OCI-LY1 (cell line): Measurements from ENCODE around the gene LRRC36.

Experiments used
- H2AFZ ChIP-seq: fragments of 200-600 bp; sonication (generic), shearing (Covaris generic); 2 replicates; pipeline ENCODE4 v1.6.0; 2014; ENCODE audit warnings: antibody characterized with exemption, mild to moderate bottlenecking, low read length
- H3F3A ChIP-seq: fragments of 200-600 bp; sonication (generic), shearing (Covaris generic); 2 replicates; pipeline ENCODE4 v1.6.0; 2014; ENCODE audit warnings: mild to moderate bottlenecking, antibody characterized with exemption, low read length, moderate library complexity; ENCODE audit not compliant: insufficient read depth
- H3K27ac ChIP-seq: fragments of 200-600 bp; sonication (generic); 2 replicates; pipeline ENCODE4 v1.5.1; 2014; ENCODE audit warnings: low read length, mixed run types, mild to moderate bottlenecking, low read depth; ENCODE audit not compliant: poor library complexity, severe bottlenecking
- H3K27me3 ChIP-seq: fragments of 200-600 bp; sonication (generic); 2 replicates; pipeline ENCODE4 v1.6.0; 2014; ENCODE audit warnings: antibody characterized with exemption, mild to moderate bottlenecking, low read length, moderate library complexity; ENCODE audit not compliant: insufficient read depth
- H3K36me3 ChIP-seq: fragments of 200-600 bp; sonication (generic); 2 replicates; pipeline ENCODE4 v1.6.1; 2014; ENCODE audit warnings: mild to moderate bottlenecking, antibody characterized with exemption, low read length, moderate library complexity, mixed read lengths; ENCODE audit not compliant: insufficient read depth
- H3K4me1 ChIP-seq: fragments of 200-600 bp; sonication (generic); 2 replicates; pipeline ENCODE4 v1.5.1; 2014; ENCODE audit warnings: mild to moderate bottlenecking, low read length, moderate library complexity; ENCODE audit not compliant: insufficient read depth, severe bottlenecking
- H3K4me2 ChIP-seq: fragments of 200-600 bp; sonication (generic), shearing (Covaris generic); 2 replicates; pipeline ENCODE4 v1.6.1; 2014; ENCODE audit warnings: low read length
- H3K4me3 ChIP-seq: fragments of 200-600 bp; sonication (generic); 2 replicates; pipeline ENCODE4 v1.5.1; 2014; ENCODE audit warnings: low read length, low read depth, mild to moderate bottlenecking, mixed read lengths; ENCODE audit not compliant: poor library complexity, severe bottlenecking
- H3K79me2 ChIP-seq: fragments of 200-600 bp; shearing (Covaris generic); 2 replicates; pipeline ENCODE4 v1.6.1; 2016; ENCODE audit warnings: mixed run types, low read length, mixed read lengths; ENCODE audit not compliant: insufficient read depth
- H3K9ac ChIP-seq: fragments of 200-600 bp; sonication (generic), shearing (Covaris generic); 2 replicates; pipeline ENCODE4 v1.6.1; 2014; ENCODE audit warnings: mild to moderate bottlenecking, low read length, mixed read lengths
- H3K9me2 ChIP-seq: fragments of 200-600 bp; sonication (generic), shearing (Covaris generic); 2 replicates; pipeline ENCODE4 v1.6.1; 2014; ENCODE audit warnings: low read depth, mild to moderate bottlenecking, low read length, mixed read lengths
- H3K9me3 ChIP-seq: fragments of 200-600 bp; shearing (Covaris generic); 2 replicates; pipeline ENCODE4 v1.6.1; 2014; ENCODE audit warnings: low read length, mixed read lengths
- H4K20me1 ChIP-seq: fragments of 200-600 bp; sonication (generic), shearing (Covaris generic); 2 replicates; pipeline ENCODE4 v1.6.0; 2016; ENCODE audit warnings: mild to moderate bottlenecking, low read length; ENCODE audit not compliant: insufficient read depth
- CTCF ChIP-seq: fragments of 200-600 bp; sonication (generic), shearing (Covaris generic); IDR thresholded peaks from 2 replicates; pipeline ENCODE4 v1.5.1; 2017; ENCODE audit warnings: mild to moderate bottlenecking, antibody characterized with exemption, low read length, moderate library complexity, mixed read lengths
- EZH2 ChIP-seq: fragments of 200-600 bp; sonication (generic), shearing (Covaris generic); IDR thresholded peaks from 2 replicates; pipeline ENCODE4 v1.8.0; 2017; ENCODE audit warnings: borderline replicate concordance, mixed run types, mild to moderate bottlenecking, antibody characterized with exemption, low read length, moderate library complexity, mixed read lengths

Gene LRRC36

DNA sequence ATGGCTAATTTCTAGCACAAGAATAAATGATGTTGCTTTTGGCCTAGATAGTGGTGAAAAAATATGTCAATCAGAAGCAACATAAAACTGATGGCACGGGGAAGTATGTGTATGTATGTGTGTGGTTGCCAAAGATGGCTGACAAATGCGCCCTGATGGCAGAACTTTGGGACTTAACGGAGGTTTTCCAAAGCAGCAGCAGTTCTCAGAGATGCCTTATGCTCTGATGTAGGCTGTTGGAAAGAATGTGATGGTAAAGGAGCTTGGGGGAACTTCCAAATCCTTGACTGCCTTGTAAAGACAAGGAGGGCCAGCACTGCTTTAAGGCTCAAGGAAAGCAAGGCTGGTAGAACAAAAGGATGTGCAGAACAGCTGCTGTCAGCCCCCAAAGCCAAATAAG, 16.1 kb upstream of the LRRC36 start:
- Histone ChIP-seq H3K9me3 (no peaks in the 10 kb centered on the region), H3K4me1 (no peaks in the 10 kb centered on the region), H3K4me3 (no peak overlapping the region), H3K9me2 (no peaks in the 10 kb centered on the region), H3K9ac (no peak overlapping the region), H3K36me3 (no peaks in the 10 kb centered on the region), H3K27ac (no peak overlapping the region), H2AFZ (no peak overlapping the region), H3F3A (no peaks in the 10 kb centered on the region), H3K27me3 (peaks cover 3% of the 10 kb centered on the region; the same call in 1 of the 2 replicates), H3K79me2 (no peaks in the 10 kb centered on the region), H4K20me1 (no peaks in the 10 kb centered on the region), H3K4me2 (no peak overlapping the region)
- no peak for TF ChIP-seq EZH2
- TF ChIP-seq CTCF = no peak

GRCh38 chr16:67311607-67312488, 14.8 kb upstream of the LRRC36 start:
- no peaks in the 10 kb centered on the region for H3K9me2 ChIP-seq
- H3K4me3 ChIP-seq = no peak overlapping the region
- H4K20me1 ChIP-seq = no peaks in the 10 kb centered on the region
- H3K79me2 ChIP-seq = no peaks in the 10 kb centered on the region
- TF ChIP-seq EZH2 = no peak
- TF ChIP-seq CTCF = no peak
- no peaks in the 10 kb centered on the region for H3K4me1 ChIP-seq
- no peak overlapping the region for H3K27ac ChIP-seq
- H3K27me3 ChIP-seq = no peaks in the 10 kb centered on the region
- no peak overlapping the region for H3K9ac ChIP-seq
- H3K36me3 ChIP-seq = no peaks in the 10 kb centered on the region
- H3K4me2 ChIP-seq = no peak overlapping the region
- no peak overlapping the region for H2AFZ ChIP-seq
- no peaks in the 10 kb centered on the region for H3F3A ChIP-seq
- no peaks in the 10 kb centered on the region for H3K9me3 ChIP-seq

DNA sequence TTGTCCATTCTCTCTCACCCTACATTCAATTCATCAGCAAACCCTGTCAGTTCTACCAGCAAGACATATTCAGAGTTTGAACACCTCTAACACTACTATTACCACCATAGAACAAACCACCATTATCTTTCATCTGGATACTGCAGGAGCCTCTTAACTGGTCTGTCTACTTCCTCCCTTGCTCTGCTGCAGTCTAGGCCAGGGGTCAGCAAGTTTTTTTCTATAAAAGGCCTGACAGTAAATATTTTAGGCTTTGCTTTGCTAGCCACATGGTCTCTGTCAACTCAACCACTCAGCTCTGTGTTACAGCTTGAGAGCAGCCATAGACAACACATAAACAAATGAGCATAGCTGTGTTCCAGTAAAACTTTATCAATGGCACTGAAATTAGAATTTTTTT, 13.9 kb upstream of the LRRC36 start:
- Histone ChIP-seq H3K27ac (no peak overlapping the region), H3K9me3 (no peaks in the 10 kb centered on the region), H3K79me2 (no peaks in the 10 kb centered on the region), H3K4me2 (no peak overlapping the region), H3K9me2 (no peaks in the 10 kb centered on the region), H3K36me3 (no peaks in the 10 kb centered on the region), H3K4me3 (no peak overlapping the region), H3K4me1 (no peaks in the 10 kb centered on the region), H3F3A (no peaks in the 10 kb centered on the region), H4K20me1 (no peaks in the 10 kb centered on the region), H3K27me3 (no peaks in the 10 kb centered on the region), H2AFZ (no peak overlapping the region), H3K9ac (no peak overlapping the region)
- no peak for TF ChIP-seq CTCF
- no peak for TF ChIP-seq EZH2
